NB4 (cell line): ENCODE measurements around the gene PRKG1.

ENCODE experiments used
- MYC ChIP-seq: IDR thresholded peaks from 2 replicates; pipeline ENCODE4 v1.6.1; 2011; ENCODE audit warnings: low read depth, low read length
- POLR2A ChIP-seq: IDR thresholded peaks from 2 replicates; pipeline ENCODE4 v1.6.1; 2011; ENCODE audit warnings: mild to moderate bottlenecking; ENCODE audit not compliant: insufficient read length; ENCODE audit errors: extremely low read depth
- TF ChIP-seq, protein P1 (sequence below): IDR thresholded peaks from one replicate; pipeline ENCODE4 v1.5.1; 2012; ENCODE audit warnings: low read depth, low read length
- TF ChIP-seq, protein P2 (sequence below): IDR thresholded peaks from 2 replicates; pipeline ENCODE4 v1.6.1; 2011; ENCODE audit warnings: low read depth, low read length

DNA sequence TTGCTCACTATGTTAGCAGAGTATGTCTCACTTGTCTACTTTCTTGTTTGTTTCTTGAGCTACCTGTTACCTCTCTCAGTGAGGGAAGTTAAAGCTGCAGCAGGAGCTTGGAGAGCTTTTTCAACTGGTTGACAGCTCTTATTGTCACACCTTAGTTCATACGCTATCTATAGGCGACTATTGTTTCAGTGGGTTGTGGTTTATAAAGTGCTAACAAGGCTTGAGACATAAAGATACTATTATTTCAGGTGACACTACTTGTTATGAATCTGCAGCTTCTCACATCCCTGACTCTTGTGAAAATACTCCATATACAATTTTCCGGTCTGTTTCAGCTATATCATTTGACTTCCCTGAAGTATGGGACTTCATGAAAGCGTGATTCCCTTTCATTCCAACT lies 457.8 kb downstream of the PRKG1 start:
- TF ChIP-seq POLR2A, result no peak
- TF ChIP-seq, protein P1, sequence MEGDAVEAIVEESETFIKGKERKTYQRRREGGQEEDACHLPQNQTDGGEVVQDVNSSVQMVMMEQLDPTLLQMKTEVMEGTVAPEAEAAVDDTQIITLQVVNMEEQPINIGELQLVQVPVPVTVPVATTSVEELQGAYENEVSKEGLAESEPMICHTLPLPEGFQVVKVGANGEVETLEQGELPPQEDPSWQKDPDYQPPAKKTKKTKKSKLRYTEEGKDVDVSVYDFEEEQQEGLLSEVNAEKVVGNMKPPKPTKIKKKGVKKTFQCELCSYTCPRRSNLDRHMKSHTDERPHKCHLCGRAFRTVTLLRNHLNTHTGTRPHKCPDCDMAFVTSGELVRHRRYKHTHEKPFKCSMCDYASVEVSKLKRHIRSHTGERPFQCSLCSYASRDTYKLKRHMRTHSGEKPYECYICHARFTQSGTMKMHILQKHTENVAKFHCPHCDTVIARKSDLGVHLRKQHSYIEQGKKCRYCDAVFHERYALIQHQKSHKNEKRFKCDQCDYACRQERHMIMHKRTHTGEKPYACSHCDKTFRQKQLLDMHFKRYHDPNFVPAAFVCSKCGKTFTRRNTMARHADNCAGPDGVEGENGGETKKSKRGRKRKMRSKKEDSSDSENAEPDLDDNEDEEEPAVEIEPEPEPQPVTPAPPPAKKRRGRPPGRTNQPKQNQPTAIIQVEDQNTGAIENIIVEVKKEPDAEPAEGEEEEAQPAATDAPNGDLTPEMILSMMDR, result no peak
- TF ChIP-seq MYC, result no peak
- TF ChIP-seq, protein P2, sequence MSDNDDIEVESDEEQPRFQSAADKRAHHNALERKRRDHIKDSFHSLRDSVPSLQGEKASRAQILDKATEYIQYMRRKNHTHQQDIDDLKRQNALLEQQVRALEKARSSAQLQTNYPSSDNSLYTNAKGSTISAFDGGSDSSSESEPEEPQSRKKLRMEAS, result no peak
